Cardiac fibroblast (primary cell): ENCODE measurements around the gene LIN7C.

Source experiments
- DNase-seq, 2 donors: peaks; one replicate each; pipeline versions ENCODE4 v3.0.0 to v3.0.0-alpha.2; 2010; ENCODE audit warnings: low read depth in 2 of 2
- H3K4me3 ChIP-seq, 2 donors: replicated peaks in 1 of 2; 1 replicate in 1 of 2; 2 replicates in 1 of 2; pipeline ENCODE4 v1.5.1; 2011; ENCODE audit warnings: low read depth in 2 of 2, low read length in 2 of 2, mild to moderate bottlenecking in 2 of 2, moderate library complexity in 1 of 2
- TF ChIP-seq, protein P1 (sequence below): IDR thresholded peaks from one replicate; pipeline ENCODE4 v1.5.1; 2011; ENCODE audit warnings: low read depth, mild to moderate bottlenecking, low read length, inconsistent platforms

LIN7C gene

DNA sequence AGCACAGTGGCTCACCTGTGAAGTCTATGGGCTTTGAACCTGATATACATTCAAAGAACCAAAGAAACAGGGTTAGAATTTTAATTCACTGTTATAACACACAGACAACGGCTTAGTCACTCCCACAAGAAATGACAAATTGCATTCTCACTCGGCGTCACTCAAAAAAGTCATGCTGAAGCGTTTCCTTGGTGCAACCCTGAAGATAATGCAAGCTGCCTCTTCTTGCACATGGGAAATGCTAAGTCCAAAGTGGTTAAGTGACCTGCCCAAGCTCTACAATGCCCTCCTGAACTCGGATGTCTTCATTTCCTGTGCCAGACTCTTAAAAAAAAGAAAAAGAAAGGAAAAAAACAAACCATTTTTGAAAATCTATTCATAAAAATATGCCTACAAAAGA lies 44.0 kb downstream of the LIN7C start:
- TF ChIP-seq, protein P1, sequence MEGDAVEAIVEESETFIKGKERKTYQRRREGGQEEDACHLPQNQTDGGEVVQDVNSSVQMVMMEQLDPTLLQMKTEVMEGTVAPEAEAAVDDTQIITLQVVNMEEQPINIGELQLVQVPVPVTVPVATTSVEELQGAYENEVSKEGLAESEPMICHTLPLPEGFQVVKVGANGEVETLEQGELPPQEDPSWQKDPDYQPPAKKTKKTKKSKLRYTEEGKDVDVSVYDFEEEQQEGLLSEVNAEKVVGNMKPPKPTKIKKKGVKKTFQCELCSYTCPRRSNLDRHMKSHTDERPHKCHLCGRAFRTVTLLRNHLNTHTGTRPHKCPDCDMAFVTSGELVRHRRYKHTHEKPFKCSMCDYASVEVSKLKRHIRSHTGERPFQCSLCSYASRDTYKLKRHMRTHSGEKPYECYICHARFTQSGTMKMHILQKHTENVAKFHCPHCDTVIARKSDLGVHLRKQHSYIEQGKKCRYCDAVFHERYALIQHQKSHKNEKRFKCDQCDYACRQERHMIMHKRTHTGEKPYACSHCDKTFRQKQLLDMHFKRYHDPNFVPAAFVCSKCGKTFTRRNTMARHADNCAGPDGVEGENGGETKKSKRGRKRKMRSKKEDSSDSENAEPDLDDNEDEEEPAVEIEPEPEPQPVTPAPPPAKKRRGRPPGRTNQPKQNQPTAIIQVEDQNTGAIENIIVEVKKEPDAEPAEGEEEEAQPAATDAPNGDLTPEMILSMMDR = no peak
- DNase-seq = peak; percentile 36 to 70
- no peak overlapping the region for H3K4me3 ChIP-seq

DNA sequence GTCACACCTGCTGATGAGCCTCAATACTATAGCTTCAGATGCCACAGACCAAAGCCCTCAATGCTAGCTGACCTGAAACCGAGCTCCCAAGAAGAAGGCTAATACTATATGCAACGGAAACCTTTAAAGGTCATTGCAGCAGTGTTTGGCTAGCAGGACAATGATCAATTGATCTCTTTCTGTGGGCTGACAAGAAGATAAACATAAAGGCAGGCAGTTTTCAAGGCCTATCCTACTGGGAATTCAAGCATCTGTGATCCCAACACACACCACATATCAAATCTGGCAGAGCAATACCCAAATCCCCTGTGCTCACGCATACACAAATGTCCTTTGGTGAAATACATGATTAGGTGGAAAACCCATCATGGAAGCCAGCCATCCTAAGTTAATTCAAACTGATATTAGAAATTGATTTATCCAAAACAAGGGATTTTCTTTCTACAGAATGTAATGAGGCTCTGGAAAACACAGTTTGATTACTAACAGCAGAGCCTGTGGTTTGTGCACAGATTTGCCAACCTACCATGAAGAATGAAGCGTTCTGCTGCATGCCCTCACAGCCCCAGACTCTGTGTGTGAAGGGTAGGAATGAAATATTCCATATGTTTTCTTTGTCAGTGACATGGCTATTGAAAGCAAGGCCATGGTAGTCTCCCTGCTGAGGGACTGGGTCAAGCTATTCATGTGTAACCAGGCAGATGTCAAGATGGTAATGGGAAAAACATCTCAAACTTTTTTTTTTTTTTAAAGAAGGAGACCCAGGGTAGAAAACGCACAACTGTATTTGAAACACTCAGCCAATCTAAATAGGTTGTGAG lies 46.2 kb downstream of the LIN7C start:
- no peak overlapping the region for H3K4me3 ChIP-seq
- no peak for DNase-seq
- TF ChIP-seq, protein P1 = no peak

GRCh38 chr11:27459191-27459590 lies 47.4 kb downstream of the LIN7C start:
- no peak for DNase-seq
- H3K4me3 ChIP-seq = no peak overlapping the region
- TF ChIP-seq, protein P1 = no peak

- DNase-seq = no peak
- TF ChIP-seq, protein P1 = no peak
- no peak overlapping the region for H3K4me3 ChIP-seq
Measured at GRCh38 chr11:27458182-27458581, 48.4 kb downstream of the LIN7C start.

DNA sequence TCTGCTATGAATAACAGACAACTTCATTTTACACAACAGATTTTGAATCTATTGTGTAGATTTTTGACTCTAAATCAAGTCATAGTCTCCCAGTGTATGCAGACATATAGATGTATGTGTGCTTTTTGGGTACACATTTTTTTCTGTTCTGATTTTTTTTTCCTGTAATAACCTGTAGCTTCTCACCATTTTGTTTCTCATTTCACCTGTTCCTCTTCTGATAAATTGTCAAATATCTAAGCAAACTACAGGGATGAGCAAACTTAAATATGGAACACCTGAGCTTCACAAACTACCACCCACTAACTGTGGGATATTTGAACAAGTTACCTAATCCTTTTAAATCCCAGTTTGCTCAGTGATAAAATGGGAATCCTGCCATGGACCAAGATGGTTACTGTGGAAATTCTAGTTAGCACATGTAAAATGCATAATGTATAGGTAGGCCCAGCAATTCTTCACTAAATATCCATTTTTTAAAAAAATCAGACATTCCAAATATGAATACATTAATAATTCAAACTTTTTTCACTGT lies 49.7 kb downstream of the LIN7C start:
- DNase-seq = no peak
- TF ChIP-seq, protein P1 = no peak
- no peak overlapping the region for H3K4me3 ChIP-seq

DNA sequence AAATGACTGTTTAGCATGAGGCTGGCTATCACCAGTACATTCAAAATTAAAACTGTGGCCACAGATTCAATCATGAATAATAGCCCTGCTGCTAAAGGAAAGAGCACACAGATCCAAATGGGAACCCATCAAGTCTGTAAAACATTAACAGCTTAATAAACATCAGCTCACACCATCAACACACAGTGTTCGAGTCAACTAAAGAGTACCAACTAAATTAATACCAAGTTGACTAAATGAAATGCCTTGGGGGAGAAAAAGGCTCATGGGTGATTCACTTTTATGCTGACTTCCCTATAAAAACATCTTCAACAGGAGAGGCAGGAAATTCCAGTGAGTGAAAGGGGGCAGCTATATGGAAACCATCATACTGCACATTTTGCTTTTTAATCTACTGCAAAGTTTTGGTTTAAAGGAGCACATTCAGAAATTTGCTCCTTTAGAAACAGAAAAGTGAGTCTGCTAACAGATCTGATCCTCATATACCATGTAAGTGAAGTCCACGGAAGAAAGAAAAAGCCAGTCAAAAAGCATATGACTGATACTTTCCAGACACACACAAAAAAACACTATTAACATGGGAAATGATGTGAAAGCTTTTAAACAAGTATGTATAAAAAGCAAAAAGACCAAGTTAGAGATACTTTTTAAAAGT lies 50.3 kb downstream of the LIN7C start:
- DNase-seq = peak; percentile 43 to 71
- no peak overlapping the region for H3K4me3 ChIP-seq
- TF ChIP-seq, protein P1 = no peak
